ENCODE data around the gene RUNX3.
A peak's percentile ranks its signal among the peaks of the same experiment; 100 is the strongest.
"Not testable (repeated sequence)": the region's sequence is repeated elsewhere in the genome, so short reads cannot be mapped to it uniquely, and the experiment has no call there.

RUNX3 gene

GRCh38 chr1:24912376-24913273, 17.5 kb downstream of the RUNX3 start:
- no peak for DNase-seq (ENCODE audit: low read depth)

GRCh38 chr1:24911651-24912155, 18.4 kb downstream of the RUNX3 start:
- no peak for DNase-seq (ENCODE audit: low read depth)

- DNase-seq (ENCODE audit: low read depth), result peak; percentile 75
Observed at GRCh38 chr1:24910751-24911650, 19.1 kb downstream of the RUNX3 start.

DNA sequence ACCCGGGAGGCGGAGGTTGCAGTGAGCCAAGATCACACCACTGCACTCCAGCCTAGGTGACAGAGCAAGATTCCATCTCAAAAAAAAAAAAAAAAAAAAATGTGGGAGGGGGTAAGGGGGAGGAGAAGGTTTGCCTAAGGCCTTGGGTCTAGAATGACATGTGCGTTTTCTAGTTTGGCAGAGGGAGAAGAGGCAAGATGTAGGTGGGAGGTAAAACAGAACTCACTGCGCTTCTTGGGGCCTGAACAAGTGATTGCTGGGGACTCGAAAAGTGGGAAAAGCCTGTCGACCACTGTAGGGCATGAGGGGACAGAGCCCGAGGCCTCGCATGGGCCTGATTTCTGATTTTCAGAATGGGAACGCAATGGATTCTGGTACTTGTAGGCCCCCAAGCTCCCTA, 19.9 kb downstream of the RUNX3 start:
- no peak for DNase-seq (ENCODE audit: low read depth)

DNA sequence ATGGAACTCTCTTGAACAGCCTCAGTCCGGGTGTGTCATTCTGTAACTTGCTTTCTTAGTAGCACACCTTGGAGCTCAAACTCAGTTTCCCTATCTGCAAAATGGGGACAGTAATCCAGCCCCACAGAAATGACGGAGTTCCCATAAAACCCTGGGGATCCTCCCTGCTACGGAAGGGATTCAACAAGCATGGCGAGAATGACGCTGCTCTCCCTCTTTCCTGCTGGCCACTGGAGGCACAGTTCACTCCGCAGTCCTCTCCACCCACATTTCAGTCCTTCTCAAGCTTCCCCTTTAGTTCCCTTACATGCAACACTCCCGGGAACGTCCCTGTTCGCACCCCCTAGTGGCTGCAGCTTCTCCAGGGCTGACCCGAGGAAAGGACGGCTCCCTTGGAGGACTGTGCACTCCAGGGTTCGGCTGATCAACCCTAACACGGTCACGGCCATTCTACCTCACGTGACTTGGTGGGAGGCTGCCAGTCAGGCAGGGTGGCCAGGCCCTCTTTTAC, 20.6 kb downstream of the RUNX3 start:
- no peak for DNase-seq (ENCODE audit: low read depth)

GRCh38 chr1:24908591-24909259, 21.4 kb downstream of the RUNX3 start:
- DNase-seq (ENCODE audit: low read depth), result no peak

DNA sequence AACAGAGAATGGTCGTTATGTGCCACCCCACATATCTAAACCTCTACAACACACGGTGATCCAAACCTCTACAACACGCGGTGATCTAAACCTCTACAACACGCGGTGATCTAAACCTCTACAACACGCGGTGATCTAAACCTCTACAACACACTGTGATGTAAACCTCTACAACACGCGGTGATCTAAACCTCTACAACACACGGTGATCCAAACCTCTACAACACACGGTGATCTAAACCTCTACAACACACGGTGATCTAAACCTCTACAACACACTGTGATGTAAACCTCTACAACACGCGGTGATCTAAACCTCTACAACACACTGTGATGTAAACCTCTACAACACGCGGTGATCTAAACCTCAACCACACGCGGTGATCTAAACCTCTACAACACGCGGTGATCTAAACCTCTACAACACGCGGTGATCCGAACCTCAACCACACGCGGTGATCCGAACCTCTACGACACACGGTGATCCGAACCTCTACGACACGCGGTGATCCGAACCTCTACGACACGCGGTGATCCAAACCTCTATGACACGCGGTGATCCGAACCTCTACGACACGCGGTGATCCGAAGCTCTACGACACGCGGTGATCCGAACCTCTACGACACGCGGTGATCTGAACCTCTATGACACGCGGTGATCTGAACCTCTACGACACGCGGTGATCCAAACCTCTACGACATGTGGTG, 22.3 kb downstream of the RUNX3 start:
- not testable (repeated sequence) for DNase-seq (ENCODE audit: low read depth)

- no peak for DNase-seq (ENCODE audit: low read depth)
Observed at GRCh38 chr1:24906760-24907490, 23.2 kb downstream of the RUNX3 start.

DNA sequence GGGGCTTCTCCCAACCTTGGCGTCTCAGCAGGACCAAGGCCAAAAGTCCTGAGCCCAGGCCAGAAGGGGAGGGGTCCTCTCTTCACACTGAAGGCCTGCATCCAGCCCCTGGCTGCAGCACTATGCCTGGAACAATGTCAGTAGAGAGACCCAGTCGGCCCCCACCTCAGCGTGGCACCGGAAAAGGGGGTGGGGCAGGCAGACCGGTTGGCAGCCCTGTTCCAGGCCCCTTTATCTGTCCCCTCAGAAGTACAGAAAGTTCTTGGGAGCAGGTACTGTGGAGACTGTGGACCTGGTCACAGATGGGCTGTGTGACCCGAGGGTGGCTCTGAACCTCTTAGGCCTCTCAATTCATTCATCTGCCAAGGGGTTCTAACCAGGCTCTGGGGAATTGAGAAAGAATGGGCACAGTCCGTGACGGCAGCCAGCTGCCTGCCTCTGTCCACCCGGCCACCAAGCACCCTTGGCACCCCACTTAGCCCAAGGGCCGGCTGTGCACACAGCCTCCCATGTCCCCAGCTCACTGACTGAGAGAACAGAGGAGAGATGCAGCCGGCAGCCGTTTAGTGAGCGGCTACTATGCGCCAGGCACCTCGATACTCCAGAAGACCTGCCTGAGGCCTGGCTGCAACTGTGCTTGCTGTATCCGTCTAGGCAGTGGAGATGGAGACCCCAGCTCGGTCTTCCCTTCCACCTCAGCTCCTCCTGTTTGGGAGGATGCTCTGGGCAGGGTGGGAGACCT, 23.9 kb downstream of the RUNX3 start:
- no peak for DNase-seq (ENCODE audit: low read depth)

DNA sequence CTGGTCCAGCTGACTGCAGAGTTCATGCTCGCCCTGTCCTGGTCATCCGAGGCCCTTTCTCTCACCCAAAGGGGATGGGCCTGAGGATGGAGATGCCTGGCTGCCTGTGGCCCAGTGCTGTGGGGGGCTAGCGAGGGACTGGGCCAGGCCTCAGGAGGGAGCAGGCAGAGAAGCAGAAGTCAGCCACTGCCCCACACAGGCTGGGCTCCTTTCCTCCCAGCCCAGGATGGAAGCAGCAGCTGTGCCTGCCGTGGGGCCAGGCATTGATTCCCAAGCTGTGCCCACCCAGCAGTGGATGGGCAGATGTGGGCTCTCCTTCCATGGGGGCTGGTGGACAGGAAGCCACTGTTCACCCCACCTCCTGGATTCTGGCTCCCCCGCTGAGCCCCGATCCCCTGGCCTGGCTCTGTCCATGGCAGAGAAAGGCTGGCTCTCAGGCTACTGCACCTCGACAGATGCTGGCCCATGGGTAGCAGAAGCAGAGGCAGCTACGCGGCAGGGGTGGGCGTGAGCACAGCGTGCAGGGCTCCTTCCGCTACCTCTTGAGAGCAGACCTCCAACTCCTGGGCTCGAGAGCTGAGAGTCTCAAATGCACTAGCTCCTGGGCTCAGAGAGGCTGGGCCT, 24.6 kb downstream of the RUNX3 start:
- no peak for DNase-seq (ENCODE audit: low read depth)

DNA sequence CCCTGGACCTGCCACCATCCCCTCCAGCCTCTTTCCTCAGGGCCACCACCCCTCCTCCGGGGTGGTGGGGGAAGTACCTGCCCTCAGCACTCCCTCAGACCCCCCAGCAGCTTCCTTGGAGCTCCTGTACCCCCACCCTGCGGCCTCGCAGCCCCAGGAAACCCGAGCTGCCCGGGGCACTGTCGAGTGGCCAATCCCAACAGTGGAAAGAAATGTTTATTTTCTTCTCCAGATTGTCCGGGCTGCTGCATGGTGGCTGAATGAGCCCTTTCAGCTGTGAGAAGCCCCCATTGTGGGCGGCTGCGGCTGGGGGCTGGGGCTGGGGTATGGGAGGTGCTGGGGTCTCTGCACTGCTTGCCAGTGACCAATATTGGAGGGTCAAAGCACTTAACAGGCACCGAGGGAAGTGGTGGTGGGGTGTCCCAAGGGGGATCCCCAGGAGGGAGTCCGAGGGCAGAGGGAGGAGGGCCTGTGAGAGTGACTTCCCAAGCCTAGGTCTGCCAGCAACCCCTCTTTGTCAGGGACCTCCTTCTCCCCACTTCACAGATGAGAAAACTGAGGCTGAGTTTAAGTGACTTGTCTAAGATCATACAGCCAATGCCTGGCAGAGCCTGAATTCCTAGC, 25.2 kb downstream of the RUNX3 start:
- DNase-seq (ENCODE audit: low read depth), result no peak

GRCh38 chr1:24903955-24904730, 25.9 kb downstream of the RUNX3 start:
- DNase-seq (ENCODE audit: low read depth), result no peak

DNA sequence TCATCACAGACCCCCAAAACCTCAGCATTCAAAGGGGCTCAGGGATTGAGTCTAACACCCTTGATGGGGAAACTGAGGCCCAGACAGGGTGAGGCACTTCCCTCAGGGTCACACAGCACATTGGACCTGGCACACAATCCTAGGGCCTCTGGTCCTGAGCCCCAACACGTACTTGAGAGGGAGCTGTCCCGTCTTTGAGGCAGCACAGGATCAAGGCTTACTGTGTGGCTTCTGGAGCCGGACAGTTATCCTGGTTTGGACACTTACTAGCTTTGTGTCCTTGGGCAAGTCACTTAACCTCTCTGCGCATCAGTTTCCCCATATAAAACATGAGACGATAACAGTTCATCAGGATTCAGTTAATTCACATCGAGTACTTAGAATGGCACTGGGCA, 26.5 kb downstream of the RUNX3 start:
- no peak for DNase-seq (ENCODE audit: low read depth)

DNA sequence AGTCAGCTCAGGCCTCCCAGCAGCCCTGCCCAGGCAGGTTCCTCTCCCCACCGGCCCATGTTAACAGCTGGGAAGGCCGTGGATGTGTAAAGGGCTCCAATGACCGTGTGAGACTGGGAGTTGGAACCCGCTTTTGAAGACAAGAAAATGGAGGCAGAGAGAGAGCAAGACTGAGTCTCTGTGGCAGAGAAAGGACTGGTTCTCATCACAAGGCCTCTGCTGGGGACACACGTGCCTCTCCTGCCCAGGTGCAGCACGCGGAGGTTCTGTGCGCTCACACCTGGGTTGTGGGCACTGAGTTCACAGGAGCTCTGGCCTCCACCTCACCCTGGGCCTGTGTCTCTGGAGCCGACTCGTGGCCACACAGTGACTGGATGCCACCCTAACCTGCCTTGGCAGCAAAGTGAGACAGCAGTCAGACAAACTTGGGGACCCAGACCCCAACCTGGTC, 27.0 kb downstream of the RUNX3 start:
- no peak for DNase-seq (ENCODE audit: low read depth)

DNA sequence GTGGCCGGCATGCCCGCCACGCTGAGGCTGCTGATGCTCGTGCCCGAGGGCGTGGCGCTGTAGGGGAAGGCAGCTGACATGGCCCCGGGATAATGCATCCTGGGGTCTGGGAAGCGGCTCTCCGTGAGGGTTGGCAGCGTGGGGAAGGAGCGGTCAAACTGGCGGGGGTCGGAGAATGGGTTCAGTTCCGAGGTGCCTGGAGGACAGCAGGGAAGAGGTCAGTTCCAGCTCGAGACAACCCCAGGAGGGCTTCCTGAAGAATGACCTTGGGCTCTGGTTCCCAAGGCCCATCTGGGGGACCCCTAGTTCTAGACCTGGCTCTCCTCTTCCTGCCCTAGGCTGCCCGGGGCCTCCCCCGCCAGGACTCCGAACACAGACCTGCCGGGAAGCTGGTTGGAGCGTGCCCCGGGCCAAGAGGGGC, 27.6 kb downstream of the RUNX3 start:
- no peak for DNase-seq (ENCODE audit: low read depth)

- DNase-seq (ENCODE audit: low read depth), result no peak
Observed at GRCh38 chr1:24901791-24902470, 28.1 kb downstream of the RUNX3 start.

- DNase-seq (ENCODE audit: low read depth), result no peak
Observed at GRCh38 chr1:24900985-24901781, 28.9 kb downstream of the RUNX3 start.

Measured in stimulated activated CD8-positive, alpha-beta memory T cell treated with anti-CD3 and anti-CD28 coated beads, Interleukin-12 subunit alpha, Interleukin-12 subunit beta, amount 100 ng/mL, for 1 hour (primary cell).